ENCODE results near the gene NF1. TPM values are rescaled to one million over a fixed set of nuclear protein-coding genes. Genes with fewer than 3 reads are reported as not detected.

NF1 gene
- total RNA-seq, 2 experiments from 2014 or later, result 18.1 to 21.7 TPM

DNA sequence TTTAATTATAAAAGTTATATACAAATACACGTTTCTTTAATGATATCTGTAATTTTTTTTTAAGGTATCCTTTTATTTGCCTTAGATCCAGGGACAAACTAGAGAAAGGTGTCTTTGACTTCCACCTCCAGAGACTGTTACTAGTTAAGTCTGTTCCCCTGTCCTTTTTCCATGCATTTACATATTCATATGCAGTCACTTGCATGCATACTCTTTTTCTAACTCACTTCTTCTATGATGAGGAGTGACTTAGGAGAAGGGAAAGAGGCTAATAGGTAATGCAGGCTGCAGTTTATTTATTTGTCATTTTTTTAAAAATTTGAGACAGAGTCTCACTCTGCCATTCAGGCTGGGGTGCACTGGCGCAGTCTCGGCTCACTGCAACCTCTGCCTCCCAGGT is 141.4 kb downstream of the NF1 start:
- Mint-ChIP-seq H3K4me3 (no peak overlapping the region), H3K27ac (no peak overlapping the region), H3K4me1 (peaks cover 2% of the 10 kb centered on the region), H3K9me3 (no peaks in the 10 kb centered on the region), H3K36me3 (ENCODE audit: low read depth) (peaks cover 4% of the 10 kb centered on the region), H3K27me3 (no peaks in the 10 kb centered on the region)
- CTCF ChIA-PET, result interaction anchor here (0.7 to 1.1 kb wide), 2 partner anchors 9 to 251 kb away, joined by 3 to 4 read pairs; no protein-coding TSS in a partner anchor
- POLR2A ChIA-PET, result no interaction called here
- DNase-seq, result no peak

DNA sequence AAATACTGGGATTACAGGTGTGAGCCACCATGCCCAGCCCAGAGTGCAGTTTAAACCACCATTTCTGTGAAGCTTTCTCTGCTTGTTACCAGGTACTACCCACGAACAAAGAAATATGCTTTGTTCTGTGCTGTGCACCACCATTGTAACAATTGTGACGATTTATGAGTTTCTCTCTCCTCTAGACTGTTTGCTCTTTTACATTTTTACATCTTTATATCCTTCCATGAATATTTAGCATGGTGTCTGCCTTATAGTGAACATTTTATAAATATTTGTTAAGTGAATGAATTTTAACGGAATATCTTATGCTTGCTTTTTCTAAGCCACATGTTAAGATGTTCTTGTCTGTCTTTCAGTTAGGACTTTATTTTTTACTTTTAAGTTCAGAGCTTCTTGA is 141.9 kb downstream of the NF1 start:
- H3K4me3 Mint-ChIP-seq, result no peak overlapping the region
- ChIA-PET CTCF (interaction anchor here (0.7 kb wide), 1 partner anchor 251 kb away, joined by 3 read pairs; no protein-coding TSS in a partner anchor), POLR2A (no interaction called here)
- peaks cover 8% of the 10 kb centered on the region for H3K4me1 Mint-ChIP-seq
- DNase-seq, result no peak
- no peaks in the 10 kb centered on the region for H3K9me3 Mint-ChIP-seq
- no peak overlapping the region for H3K27ac Mint-ChIP-seq
- peaks cover 9% of the 10 kb centered on the region for H3K36me3 Mint-ChIP-seq (ENCODE audit: low read depth)
- no peaks in the 10 kb centered on the region for H3K27me3 Mint-ChIP-seq

DNA sequence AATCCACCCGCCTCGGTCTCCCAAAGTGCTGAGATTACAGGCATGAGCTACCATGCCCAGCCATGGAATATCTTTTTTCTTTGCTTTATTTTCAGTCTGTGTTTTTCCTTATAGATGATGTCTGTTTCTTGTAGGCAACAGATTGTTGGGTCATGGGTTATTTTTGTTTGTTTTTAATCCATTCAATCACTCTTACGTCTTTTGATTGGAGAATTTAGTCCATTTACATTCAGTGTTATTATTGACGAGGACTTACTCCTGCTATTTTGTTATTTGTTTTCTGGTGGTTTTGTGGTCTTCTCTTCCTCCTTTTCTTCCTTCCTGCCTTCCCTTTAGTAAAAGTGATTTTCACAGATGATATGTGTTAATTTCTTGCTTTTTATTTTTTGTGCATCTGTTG is 146.3 kb downstream of the NF1 start:
- CTCF ChIA-PET, result interaction anchor here (0.6 to 0.7 kb wide), 2 partner anchors 54 to 453 kb away, joined by 3 read pairs; no protein-coding TSS in a partner anchor
- H3K4me3 Mint-ChIP-seq, result no peak overlapping the region
- no peaks in the 10 kb centered on the region for H3K9me3 Mint-ChIP-seq
- DNase-seq, result no peak
- H3K36me3 Mint-ChIP-seq (ENCODE audit: low read depth), result peaks cover 7% of the 10 kb centered on the region
- H3K27me3 Mint-ChIP-seq, result no peaks in the 10 kb centered on the region
- POLR2A ChIA-PET, result no interaction called here
- peaks cover 8% of the 10 kb centered on the region for H3K4me1 Mint-ChIP-seq
- no peak overlapping the region for H3K27ac Mint-ChIP-seq

DNA sequence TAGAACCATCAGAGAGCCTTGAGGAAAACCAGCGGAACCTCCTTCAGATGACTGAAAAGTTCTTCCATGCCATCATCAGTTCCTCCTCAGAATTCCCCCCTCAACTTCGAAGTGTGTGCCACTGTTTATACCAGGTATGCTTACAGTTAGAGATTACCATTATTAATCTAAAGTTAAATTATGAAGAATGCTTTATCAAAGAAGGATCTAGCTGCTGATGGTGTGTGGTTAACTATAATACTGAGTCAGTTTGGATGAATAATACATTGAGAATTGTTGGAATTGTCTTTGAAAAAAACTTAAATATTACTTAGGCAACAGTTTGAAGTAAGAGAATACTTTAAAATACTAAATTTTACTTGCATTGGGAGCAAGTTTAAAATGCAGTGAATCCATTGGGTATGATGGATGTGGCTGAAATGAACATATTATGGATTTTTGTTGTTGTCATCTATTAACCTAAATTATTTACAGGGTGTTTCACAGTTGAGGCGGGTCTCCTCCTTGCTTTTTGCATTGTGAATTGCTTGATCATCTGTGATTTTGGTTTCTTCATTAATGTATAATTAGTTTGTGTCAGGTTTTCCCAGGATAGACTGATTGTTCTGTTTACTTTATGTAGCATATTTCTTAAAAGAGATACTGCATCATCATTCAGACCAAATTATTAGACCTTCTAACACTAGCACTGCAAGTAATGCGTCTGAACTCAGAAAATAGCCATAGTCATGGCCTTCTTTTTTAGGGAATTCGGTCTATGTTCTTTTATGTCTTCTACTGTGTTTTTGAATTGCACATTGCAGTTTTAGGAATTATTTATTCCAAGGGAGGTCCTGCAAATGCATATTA is 154.4 kb downstream of the NF1 start:
- POLR2A ChIA-PET, result no interaction called here
- Mint-ChIP-seq H3K9me3 (no peaks in the 10 kb centered on the region), H3K4me1 (no peaks in the 10 kb centered on the region), H3K27me3 (no peaks in the 10 kb centered on the region), H3K27ac (no peak overlapping the region), H3K4me3 (no peak overlapping the region), H3K36me3 (ENCODE audit: low read depth) (no peaks in the 10 kb centered on the region)
- CTCF ChIA-PET, result no interaction called here
- DNase-seq, result no peak

DNA sequence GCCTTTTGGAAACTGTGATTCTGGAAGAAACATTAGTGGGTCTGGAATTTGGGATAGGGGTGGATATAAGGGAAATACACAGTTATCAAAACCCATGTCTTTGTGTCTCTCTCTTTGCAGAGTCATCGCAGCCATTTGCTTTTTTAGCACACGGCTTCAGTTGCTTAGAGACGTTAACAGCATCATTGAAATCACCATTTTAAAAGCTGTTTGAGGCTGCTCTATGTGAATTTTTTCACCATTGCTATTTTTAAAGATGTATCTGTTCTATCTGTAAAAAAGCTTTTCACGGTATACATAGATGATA is 155.0 kb downstream of the NF1 start:
- no peaks in the 10 kb centered on the region for H3K27me3 Mint-ChIP-seq
- no peaks in the 10 kb centered on the region for H3K4me1 Mint-ChIP-seq
- DNase-seq, result no peak
- H3K36me3 Mint-ChIP-seq (ENCODE audit: low read depth), result no peaks in the 10 kb centered on the region
- ChIA-PET CTCF (no interaction called here), POLR2A (no interaction called here)
- H3K4me3 Mint-ChIP-seq, result no peak overlapping the region
- no peaks in the 10 kb centered on the region for H3K9me3 Mint-ChIP-seq
- no peak overlapping the region for H3K27ac Mint-ChIP-seq

DNA sequence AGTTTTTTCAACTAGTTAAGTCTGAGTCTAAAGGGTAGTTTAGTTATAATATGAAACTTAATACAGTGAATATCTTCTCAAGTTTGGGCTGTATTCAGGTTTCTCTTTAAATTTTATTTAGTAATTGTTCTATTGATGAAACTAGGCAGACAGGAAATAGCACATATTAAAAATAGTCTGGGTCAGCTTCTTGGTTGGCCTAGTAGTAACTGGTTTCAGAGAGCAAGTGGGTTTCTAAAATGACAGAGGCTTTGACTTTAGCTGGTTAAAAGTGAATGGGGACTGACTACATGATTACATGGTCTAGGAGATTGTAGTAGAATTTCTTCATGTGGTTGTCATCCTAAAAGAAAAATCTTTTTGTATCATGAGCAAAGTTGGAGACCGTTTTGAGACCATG is 155.5 kb downstream of the NF1 start:
- Mint-ChIP-seq H3K27ac (no peak overlapping the region), H3K36me3 (ENCODE audit: low read depth) (no peaks in the 10 kb centered on the region), H3K9me3 (no peaks in the 10 kb centered on the region), H3K4me3 (no peak overlapping the region), H3K27me3 (no peaks in the 10 kb centered on the region), H3K4me1 (no peaks in the 10 kb centered on the region)
- POLR2A ChIA-PET, result no interaction called here
- CTCF ChIA-PET, result no interaction called here
- no peak for DNase-seq

DNA sequence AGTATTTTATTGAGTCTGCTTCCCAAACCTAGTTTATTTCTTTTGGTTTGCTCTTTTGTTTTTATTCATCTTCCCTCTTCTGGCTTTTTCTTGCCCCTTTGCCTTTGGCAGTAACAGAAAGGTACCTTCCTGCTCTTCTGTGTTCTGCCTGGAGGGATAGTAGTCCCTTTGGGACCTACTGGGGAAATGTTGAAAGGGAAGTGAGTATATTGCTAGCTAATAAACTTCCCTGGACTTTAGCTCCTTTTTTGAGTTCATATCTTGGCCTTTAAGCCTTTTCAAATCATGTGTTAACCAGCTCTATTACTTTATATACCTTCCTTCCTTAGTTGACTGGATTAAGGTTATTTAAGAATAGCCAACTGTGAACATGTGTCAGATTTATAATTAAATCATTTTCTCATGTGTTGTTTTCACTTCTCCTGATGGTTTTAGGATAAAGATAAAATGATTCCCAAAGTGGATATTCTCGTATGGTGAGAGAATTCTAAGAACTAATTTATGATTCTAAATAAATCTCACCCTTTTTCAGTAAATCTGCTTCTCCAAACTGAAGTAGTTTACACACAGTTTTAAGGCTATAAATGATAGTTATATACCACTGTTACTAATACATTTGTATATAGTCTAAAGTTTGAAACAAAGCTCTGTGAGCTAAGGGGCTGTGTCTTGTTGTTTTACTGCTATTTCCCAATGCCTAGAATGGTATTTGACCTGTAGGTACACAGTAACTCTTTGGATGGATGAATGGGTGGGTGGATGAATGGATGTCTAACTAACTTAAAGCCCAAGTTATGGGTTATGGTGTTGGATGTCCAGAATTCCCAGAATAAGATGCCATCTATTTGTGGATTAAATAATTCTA is 156.6 kb downstream of the NF1 start:
- H3K27me3 Mint-ChIP-seq, result no peaks in the 10 kb centered on the region
- ChIA-PET POLR2A (no interaction called here), CTCF (interaction anchor here (0.6 to 1.1 kb wide), 2 partner anchors 80 to 916 kb away, joined by 3 read pairs; no protein-coding TSS in a partner anchor)
- no peaks in the 10 kb centered on the region for H3K4me1 Mint-ChIP-seq
- no peak overlapping the region for H3K27ac Mint-ChIP-seq
- H3K9me3 Mint-ChIP-seq, result no peaks in the 10 kb centered on the region
- no peak overlapping the region for H3K4me3 Mint-ChIP-seq
- H3K36me3 Mint-ChIP-seq (ENCODE audit: low read depth), result no peaks in the 10 kb centered on the region
- DNase-seq, result no peak

DNA sequence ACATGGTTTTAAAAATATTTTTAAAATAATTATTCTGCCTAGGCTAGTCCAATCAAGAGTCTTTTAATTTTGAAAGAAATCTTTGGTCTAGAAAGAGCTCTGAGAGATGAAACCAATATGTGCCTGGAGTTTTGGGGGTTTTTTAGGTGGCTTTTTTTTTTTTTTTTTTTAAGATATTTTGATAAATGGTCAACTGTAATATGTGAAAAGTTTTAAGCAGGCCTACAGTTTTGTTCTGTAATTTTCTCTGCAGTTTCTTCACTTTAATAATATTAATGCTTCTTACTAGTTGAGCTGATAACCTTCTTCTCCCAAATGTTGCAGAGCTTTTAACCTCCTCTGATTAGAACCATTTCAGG is 157.2 kb downstream of the NF1 start:
- ChIA-PET POLR2A (no interaction called here), CTCF (interaction anchor here (0.7 to 1.1 kb wide), 2 partner anchors 25 to 80 kb away, joined by 3 to 4 read pairs; no protein-coding TSS in a partner anchor)
- Mint-ChIP-seq H3K27me3 (no peaks in the 10 kb centered on the region), H3K4me3 (no peak overlapping the region), H3K4me1 (no peaks in the 10 kb centered on the region), H3K36me3 (ENCODE audit: low read depth) (no peaks in the 10 kb centered on the region), H3K9me3 (no peaks in the 10 kb centered on the region), H3K27ac (no peak overlapping the region)
- DNase-seq, result no peak

DNA sequence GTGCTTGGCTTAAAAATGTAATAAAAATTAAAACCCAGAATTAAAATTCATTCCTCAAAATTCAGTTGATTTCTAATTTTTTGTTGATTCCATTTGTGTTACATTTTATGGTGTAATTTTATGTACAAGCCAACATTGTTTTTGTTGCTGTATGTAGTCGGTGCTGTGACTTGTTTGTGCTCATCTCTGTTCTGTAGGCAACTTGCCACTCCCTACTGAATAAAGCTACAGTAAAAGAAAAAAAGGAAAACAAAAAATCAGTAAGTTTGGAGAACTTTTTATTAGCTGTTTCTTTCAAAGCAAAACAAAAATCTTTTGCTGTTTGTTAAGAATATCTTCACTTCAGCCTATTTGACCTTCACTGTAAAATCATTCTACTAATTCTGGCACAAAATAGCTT is 158.0 kb downstream of the NF1 start:
- DNase-seq, result no peak
- H3K4me1 Mint-ChIP-seq, result no peaks in the 10 kb centered on the region
- ChIA-PET POLR2A (no interaction called here), CTCF (interaction anchor here (1.1 kb wide), 1 partner anchor 79 kb away, joined by 3 read pairs; no protein-coding TSS in a partner anchor)
- H3K36me3 Mint-ChIP-seq (ENCODE audit: low read depth), result no peaks in the 10 kb centered on the region
- no peak overlapping the region for H3K27ac Mint-ChIP-seq
- no peaks in the 10 kb centered on the region for H3K9me3 Mint-ChIP-seq
- no peak overlapping the region for H3K4me3 Mint-ChIP-seq
- H3K27me3 Mint-ChIP-seq, result no peaks in the 10 kb centered on the region

DNA sequence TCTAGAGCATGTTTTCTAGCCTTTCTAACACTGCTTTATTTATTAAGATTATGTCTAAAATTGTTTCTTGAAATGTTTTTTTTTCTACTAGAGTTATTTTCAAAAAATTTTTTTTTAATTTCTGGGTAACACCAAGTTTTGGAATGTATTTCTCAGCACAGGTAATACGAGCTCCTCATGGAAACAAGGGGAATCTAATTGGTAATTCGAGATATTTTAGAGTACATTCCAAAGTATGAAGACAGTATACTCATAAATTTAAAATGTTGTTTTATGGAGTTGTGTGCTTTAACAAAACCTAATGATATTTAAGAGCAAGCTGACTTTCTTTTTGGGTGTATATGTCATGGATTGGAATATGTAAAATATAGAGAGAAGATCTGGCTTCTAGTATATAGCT is 159.9 kb downstream of the NF1 start:
- Mint-ChIP-seq H3K9me3 (no peaks in the 10 kb centered on the region), H3K36me3 (ENCODE audit: low read depth) (no peaks in the 10 kb centered on the region), H3K27me3 (no peaks in the 10 kb centered on the region), H3K4me1 (no peaks in the 10 kb centered on the region), H3K4me3 (no peak overlapping the region), H3K27ac (no peak overlapping the region)
- DNase-seq, result no peak
- ChIA-PET CTCF (interaction anchor here (0.5 kb wide), 1 partner anchor 617 kb away, joined by 3 read pairs; no protein-coding TSS in a partner anchor), POLR2A (no interaction called here)

DNA sequence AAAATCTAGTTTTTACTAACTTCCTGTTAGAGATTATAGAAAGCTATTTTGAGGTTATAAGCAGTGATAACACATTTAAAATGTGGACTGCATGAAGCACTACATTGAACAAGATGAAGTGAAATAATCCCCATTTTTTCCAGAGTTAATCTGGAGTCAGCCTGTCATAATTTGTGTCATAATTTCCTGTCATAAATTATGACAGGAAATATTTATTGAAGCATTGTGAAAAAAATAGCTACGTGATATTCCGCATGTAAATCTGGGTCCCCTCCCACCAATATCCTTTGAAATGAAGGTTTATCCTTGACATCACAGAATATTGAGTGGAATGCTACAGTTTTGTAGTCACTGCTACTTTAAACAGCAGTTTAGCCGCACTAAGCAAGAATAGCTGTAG is 162.2 kb downstream of the NF1 start:
- POLR2A ChIA-PET, result no interaction called here
- no peak overlapping the region for H3K4me3 Mint-ChIP-seq
- no peaks in the 10 kb centered on the region for H3K9me3 Mint-ChIP-seq
- H3K27ac Mint-ChIP-seq, result no peak overlapping the region
- H3K36me3 Mint-ChIP-seq (ENCODE audit: low read depth), result peaks cover 3% of the 10 kb centered on the region
- H3K4me1 Mint-ChIP-seq, result no peaks in the 10 kb centered on the region
- no peak for DNase-seq
- CTCF ChIA-PET, result no interaction called here
- no peaks in the 10 kb centered on the region for H3K27me3 Mint-ChIP-seq

DNA sequence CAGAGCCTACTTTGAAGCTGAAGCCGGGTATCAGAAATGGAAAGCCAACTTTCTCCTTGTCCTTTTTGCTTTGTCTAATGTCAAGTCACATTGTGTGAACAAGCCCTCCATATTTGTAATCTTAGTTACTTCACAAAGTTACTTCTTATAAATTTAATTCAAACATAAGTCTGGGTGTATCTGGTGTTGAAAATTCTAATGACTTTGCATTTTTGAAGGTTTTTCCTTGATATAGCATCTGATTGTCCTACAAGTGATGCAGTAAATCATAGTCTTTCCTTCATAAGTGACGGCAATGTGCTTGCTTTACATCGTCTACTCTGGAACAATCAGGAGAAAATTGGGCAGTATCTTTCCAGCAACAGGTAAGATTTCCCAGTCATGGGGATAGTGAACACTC is 165.4 kb downstream of the NF1 start:
- Mint-ChIP-seq H3K4me1 (no peaks in the 10 kb centered on the region), H3K36me3 (ENCODE audit: low read depth) (peaks cover 3% of the 10 kb centered on the region), H3K4me3 (no peak overlapping the region), H3K27me3 (no peaks in the 10 kb centered on the region), H3K9me3 (no peaks in the 10 kb centered on the region), H3K27ac (no peak overlapping the region)
- ChIA-PET POLR2A (no interaction called here), CTCF (no interaction called here)
- DNase-seq, result no peak

DNA sequence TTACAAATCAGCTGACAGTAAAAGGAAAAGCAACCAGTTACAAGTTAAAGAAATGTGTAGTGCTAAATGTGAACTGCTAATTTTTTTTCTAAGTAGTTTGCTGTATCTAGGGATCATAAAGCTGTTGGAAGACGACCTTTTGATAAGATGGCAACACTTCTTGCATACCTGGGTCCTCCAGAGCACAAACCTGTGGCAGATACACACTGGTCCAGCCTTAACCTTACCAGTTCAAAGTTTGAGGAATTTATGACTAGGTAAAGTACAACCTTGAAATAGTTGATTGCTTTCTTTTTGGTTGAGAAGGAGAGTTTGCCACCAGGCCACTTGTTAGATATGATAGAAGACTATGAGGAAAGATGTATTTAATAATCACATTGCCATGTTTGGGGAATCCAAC is 166.8 kb downstream of the NF1 start:
- ChIA-PET POLR2A (no interaction called here), CTCF (no interaction called here)
- Mint-ChIP-seq H3K4me3 (no peak overlapping the region), H3K9me3 (no peaks in the 10 kb centered on the region), H3K36me3 (ENCODE audit: low read depth) (peaks cover 8% of the 10 kb centered on the region), H3K4me1 (no peaks in the 10 kb centered on the region), H3K27ac (no peak overlapping the region), H3K27me3 (no peaks in the 10 kb centered on the region)
- no peak for DNase-seq

All from activated CD4-positive, alpha-beta T cell treated with anti-CD3 and anti-CD28 coated beads, Interleukin-2, amount 10 ng/mL, durations not matched to agents 7 days and 5 days (primary cell).